Measurements from ENCODE around the gene CDPF1. TPM values are rescaled to one million over a fixed set of nuclear protein-coding genes. Genes with fewer than 3 reads are reported as not detected.

The CDPF1 gene
- total RNA-seq, 1 experiment from 2014 or later: 8.1 TPM

GRCh38 chr22:46225631-46226030 lies 24.5 kb downstream of the CDPF1 start:
- no peaks in the 10 kb centered on the region for H3K9me3 ChIP-seq (ENCODE audit: control insufficient read depth, low read depth, low read length)
- H3K4me2 ChIP-seq (ENCODE audit: insufficient read depth, insufficient read length, low read length): no peak overlapping the region
- no peak overlapping the region for H2AK5ac ChIP-seq (ENCODE audit: insufficient read length, low read length)
- no peak overlapping the region for H3K18ac ChIP-seq (ENCODE audit: insufficient read length, low read depth, low read length)
- H2AFZ ChIP-seq (ENCODE audit: low read length): no peak overlapping the region
- TF ChIP-seq CTCF (conservative IDR thresholded peaks at IDR 0.05): no peak
- H3K4me3 Mint-ChIP-seq: no peak overlapping the region
- H3K14ac ChIP-seq (ENCODE audit: insufficient read depth, low read length): no peak overlapping the region
- H3K56ac ChIP-seq (ENCODE audit: insufficient read length, low read depth, low read length): no peak overlapping the region
- no peak overlapping the region for H3T11ph ChIP-seq (ENCODE audit: low read length)
- H3K27me3 Mint-ChIP-seq (ENCODE audit: low read depth): no peaks in the 10 kb centered on the region
- peaks cover 0 to 6% (median 0%) of the 10 kb centered on the region in 3 experiments; a peak in 2 of 7 replicates for H3K36me3 Mint-ChIP-seq (ENCODE audit: insufficient read depth in 1 of 3, low read depth in 3 of 3)
- H3K4me1 ChIP-seq (ENCODE audit: insufficient read depth, low read length): no peaks in the 10 kb centered on the region
- no peak overlapping the region for H2BK5ac ChIP-seq (ENCODE audit: insufficient read length, low read length)
- H4K91ac ChIP-seq (ENCODE audit: insufficient read length, low read depth, low read length): no peak overlapping the region
- H2BK20ac ChIP-seq (ENCODE audit: low read depth, low read length, poor library complexity, severe bottlenecking): no peak overlapping the region
- WGBS (ENCODE audit: extremely low coverage, insufficient read length, low lambda C conversion rate): no CpG with 5 or more reads among the region's 7 CpGs
- H3K9me3 Mint-ChIP-seq: no peaks in the 10 kb centered on the region; a peak in 2 of 5 replicates
- no peaks in the 10 kb centered on the region for H3K27me3 ChIP-seq (ENCODE audit: insufficient read depth, low read length)
- H4K5ac ChIP-seq (ENCODE audit: insufficient read length, low read depth, low read length): no peak overlapping the region
- DNase-seq: no peak
- H3K27ac Mint-ChIP-seq: no peak overlapping the region
- H3K27ac ChIP-seq (ENCODE audit: insufficient read length, low read depth, low read length): no peak overlapping the region
- no peaks in the 10 kb centered on the region for H3K79me2 ChIP-seq (ENCODE audit: insufficient read depth, low read length)
- H3K23me2 ChIP-seq (ENCODE audit: insufficient read length, low read depth, low read length, poor library complexity, severe bottlenecking): no peaks in the 10 kb centered on the region
- H3K4ac ChIP-seq (ENCODE audit: low read depth, low read length): no peak overlapping the region
- no peak overlapping the region for H4K8ac ChIP-seq (replicated peaks; ENCODE audit: insufficient read length, low read depth, low read length)
- H2BK120ac ChIP-seq (ENCODE audit: low read depth, low read length, poor library complexity, severe bottlenecking): no peak overlapping the region
- no peak overlapping the region for H3K23ac ChIP-seq (ENCODE audit: insufficient read length, low read depth, low read length)
- no peaks in the 10 kb centered on the region for H3K79me1 ChIP-seq (ENCODE audit: insufficient read depth, low read depth, low read length, poor library complexity, severe bottlenecking)
- no peaks in the 10 kb centered on the region for H4K20me1 ChIP-seq (ENCODE audit: control insufficient read depth, insufficient read depth, insufficient read length)
- H2BK12ac ChIP-seq (ENCODE audit: insufficient read length, low read depth, low read length): no peak overlapping the region
- H3K9ac ChIP-seq (ENCODE audit: extremely low read depth, insufficient read length, low read length): no peak overlapping the region
- H3K4me1 Mint-ChIP-seq: peaks cover 5 to 14% of the 10 kb centered on the region in 2 experiments
- no peak overlapping the region for H2BK15ac ChIP-seq (ENCODE audit: low read depth, low read length)
